T-helper 2 cell treated with Interferon-gamma antibody and Interleukin-4, amounts not matched to agents 100 ng/mL and 5 ng/mL, for 36 hours (primary cell): ENCODE measurements around the gene GIMAP1. TPM values are rescaled to one million over a fixed set of nuclear protein-coding genes. Genes with fewer than 3 reads are reported as not detected.

Experiments
- intact Hi-C: fragments of 100-400 bp; cut with micrococcal nuclease; formaldehyde crosslinking; loops from one replicate; pipeline ENCODE4 v1.15.1; 2023
- total RNA-seq: library from RNA; stranded (reverse); gene quantifications from 2 replicates; pipeline ENCODE4 v1.2.3, GENCODE V29; 2022

Gene GIMAP1
- total RNA-seq, 1 donor from 2014 or later, result 16.5 TPM

DNA sequence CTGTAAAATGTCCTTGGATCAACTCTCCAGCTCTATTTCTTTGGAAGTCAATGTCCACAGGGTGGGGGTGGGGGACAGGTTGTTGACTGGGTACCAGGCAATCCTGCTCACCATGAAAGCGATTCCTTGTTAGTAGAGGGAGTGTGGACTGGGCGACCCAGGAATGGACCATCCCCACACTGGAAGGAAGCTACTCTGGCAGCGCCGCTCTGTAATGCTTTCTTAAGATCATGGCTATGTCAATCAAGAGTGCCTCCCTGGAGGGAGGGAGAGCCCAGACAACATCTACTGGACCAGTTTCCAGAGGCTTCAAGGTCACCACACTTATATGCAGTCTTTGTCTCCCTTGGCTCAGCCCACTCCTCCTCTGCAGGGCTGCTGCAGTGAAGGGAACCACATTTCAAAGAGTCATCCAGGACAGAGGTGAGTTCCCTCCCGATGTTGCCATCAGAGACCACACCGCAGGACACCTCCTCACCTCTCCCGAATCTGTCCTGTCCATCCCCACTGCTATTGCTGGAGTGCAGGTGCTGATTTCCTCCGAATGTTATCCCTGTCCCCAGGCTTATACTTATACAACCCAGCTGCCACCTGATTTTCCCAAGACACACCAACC, 27.7 kb downstream of the GIMAP1 start:
- intact Hi-C loops, result no loop called here

DNA sequence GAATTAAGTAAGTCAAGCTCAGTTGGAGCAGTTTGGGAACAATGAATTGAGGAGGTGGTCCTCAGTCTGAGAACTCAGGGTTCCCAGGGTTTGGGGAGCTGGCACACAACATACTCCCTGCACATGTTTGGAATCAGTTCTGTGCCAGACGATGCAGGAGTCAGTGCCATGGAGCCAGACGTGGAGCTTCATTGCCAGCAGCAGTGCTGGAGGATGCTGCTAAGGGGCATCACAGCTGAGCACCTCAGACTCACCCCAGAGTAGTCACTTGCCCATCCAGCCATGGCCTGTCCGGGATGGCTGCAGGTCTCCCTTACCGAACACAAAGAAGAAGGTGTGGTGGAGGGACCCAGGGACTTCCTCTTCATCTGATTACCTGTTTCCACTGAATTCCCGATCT, 28.7 kb downstream of the GIMAP1 start:
- intact Hi-C loops, result no loop called here

DNA sequence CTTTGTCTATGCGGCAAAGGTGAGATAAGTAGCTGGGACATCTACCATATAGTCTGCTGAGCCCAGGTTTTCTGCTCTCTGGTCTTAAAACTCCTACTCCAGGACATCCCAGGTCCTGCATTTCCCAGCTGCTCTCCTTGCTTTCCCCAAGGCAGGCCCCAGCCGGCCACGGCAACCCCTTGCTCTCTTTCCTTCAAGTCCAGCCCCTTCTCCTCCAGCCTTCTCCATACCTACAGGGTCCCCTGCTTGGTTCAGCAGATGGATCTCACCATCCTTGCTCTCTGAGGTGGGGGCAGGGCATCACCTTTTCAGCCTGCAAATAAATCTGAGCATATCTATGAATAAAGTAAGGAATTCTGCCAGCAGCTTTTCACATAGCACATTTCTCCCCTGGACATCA, 29.5 kb downstream of the GIMAP1 start:
- intact Hi-C loops, result no loop called here

DNA sequence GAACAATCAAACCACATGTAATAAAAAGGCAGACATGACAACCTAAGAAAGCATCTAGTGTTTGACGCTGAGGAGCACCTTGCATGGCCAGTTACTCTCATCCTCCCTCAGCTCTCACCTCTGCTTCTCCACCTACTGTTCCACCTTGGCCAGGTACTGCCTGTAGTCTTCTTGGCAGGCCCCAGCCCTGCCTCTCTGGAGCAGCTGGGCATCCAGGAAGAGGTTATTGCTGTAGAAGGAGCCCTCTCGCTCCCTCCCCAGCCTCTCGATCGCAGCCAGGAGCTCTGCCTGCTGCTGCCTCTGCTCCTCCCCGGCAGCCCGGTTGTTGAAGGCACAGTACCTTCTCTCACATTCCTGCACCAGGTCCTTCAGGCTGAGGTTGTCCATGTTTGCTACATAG, 30.5 kb downstream of the GIMAP1 start:
- intact Hi-C loops, result no loop called here

DNA sequence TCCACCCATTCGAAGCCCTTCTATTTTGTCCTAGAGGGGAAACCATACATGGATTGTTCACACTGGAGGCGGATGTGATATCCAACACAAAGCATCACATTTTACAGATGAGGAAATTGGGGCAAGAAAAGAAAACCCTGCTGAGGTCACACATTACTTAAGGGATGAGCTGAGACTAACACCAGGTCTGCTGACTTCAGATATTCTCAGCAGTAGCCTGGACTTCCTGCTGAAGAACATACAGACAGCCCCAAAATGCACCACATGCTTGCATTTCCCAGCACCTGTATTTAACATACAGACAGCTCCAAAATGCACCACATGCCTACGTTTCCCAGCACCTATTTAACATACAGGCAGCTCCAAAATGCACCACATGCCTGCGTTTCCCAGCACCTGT, 32.0 kb downstream of the GIMAP1 start:
- intact Hi-C loops, result no loop called here

DNA sequence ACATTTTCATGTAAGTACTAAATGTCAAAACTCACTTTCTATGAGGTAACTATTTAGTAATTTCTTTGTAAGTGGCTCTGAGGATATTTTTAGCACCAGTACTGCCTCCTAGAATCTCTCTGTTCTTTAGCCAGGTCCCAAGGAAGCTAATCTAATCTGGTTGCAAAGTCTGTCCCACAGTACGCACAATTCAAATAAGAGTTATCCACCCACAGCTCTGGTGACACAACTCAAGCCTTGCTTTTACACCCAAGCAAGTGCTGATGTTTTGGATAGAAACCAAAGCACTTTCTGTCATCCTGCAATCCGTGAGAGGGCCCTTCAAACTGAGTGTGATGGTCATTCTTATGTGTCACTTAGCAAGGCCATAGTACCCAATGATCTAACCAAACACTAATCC, 35.3 kb downstream of the GIMAP1 start:
- intact Hi-C loops, result no loop called here

DNA sequence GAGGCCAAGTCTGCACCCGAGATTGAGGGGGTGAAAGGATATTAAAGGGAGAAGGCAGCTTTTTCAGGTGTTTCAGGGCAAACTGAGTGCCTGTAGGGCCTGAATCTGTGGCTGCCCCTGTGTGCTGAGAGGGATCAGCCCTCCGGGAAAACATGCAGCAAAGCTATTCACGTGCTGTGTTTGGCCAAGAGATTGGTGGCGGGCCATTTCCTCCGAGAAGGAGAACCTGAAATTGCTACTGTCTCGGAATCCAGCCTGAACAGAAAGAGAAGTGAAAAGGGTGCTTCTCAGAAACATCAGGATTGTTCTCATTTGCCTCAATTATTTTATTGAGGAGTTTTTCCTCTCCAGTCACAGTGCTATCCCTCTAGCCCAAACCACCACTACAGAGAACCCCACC, 36.8 kb downstream of the GIMAP1 start:
- intact Hi-C loops, result no loop called here

DNA sequence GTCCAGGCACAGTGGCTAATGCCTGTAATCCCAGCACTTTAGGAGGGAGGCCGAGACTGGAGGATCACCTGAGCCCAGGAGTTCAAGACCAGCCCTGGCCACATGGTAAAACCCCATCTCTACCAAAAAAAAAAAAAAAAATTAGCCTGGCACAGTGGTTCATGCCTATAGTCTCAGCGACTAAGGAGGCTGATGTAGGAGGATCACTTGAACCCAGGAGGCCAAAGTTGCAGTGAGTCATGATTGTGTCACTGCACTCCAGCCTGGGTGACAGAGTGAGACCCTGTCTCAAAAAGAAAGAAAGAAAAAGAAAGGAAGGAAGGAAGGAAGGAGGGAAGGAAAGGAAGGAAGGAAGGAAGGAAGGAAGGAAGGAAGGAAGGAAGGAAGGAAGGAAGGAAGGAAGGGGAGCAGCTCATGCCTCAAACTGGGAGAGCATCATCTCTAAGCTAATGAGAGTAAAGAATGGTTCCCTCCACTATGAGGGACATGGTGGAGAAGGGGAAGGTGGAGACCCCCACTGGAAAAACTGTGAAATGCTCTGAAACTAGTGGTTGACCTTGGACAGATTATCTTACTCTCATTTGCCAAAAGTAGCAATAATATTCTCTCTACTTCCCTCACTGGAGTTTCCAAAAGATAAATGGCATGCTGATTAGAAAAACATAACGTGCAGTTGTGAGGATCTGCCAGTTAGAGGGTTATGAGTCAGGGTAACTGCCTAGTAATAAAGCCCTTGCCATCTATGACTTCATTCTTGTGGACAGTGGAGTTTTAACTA, 37.6 kb downstream of the GIMAP1 start:
- intact Hi-C loops, result loop anchor here (2.0 kb wide), 2 partner anchors 67 to 85 kb away; no protein-coding TSS in a partner anchor

DNA sequence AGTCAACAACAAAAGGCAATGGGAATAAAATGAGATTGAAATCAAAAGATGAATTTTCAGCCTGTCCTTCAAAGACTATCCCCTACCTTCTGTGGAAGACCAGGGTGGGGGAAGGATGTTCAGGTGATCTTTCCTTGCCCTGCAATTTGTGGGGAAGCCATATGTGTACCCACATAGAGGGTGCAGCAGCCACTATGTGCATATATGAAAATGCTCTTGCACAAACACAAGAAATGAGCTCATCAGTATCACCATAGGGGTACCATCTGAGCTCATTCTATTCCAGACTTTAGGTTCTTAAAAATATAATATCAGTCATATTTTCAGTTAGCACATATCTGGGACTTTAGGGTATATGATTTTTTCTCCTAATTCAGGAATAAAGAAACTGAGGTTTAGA, 38.5 kb downstream of the GIMAP1 start:
- intact Hi-C loops, result loop anchor here (1.0 to 5.0 kb wide), 7 partner anchors 16 to 307 kb away; partner anchors contain the start of gene GIMAP1

DNA sequence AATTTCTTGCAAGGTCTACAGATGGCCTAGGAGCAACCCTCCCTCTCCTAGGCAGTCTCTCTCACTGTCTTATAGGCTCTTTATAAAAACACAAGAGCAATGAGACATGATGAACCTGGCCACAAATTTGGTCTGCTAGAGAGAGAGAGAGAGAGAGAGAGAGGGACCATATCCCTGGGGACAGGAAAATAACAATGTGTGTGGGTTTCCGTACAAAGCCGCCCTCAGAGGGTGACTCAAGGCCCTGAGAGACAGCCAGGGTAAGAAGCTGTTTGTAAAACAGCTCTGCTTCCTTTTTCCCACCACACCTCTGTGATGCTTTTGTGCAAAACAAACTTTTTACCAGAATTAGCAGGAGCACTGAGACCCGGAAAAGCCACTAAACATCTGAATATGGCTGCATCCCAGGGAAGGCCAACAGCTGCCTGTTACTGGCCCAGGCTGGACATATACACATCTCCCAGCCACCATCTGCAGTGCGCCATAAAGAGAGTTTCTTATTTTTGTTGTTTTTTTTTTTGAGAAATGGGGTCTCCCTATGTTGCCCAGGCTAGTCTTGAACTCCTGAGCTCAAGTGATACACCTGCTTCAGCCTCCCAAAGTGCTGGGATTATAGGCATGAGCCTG, 39.2 kb downstream of the GIMAP1 start:
- intact Hi-C loops, result loop anchor here (1.0 to 5.0 kb wide), 9 partner anchors 16 to 399 kb away; partner anchors contain the start of genes GIMAP1 and GIMAP6

DNA sequence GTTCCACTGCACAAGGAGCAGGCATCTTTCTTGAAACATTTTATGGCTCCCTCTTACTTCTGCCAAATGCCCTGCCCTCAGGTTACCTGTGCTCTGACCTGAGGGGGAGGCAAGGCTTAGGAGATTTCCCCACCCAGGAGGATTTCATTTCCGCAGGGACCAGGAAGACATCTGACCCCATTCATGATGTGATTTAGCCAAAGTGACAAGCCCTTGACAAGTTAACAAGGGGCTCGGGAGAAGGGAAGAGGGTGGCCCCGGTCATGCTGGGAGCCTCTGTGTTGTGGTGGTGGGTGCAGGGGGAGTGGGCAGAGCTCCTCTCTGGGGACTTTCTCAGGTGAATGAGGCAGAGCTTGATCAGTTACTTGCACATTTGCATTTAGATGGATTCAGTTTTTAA, 39.8 kb downstream of the GIMAP1 start:
- intact Hi-C loops, result loop anchor here (1.0 to 5.0 kb wide), 3 partner anchors 39 to 399 kb away; partner anchors contain the start of genes GIMAP1 and GIMAP6

DNA sequence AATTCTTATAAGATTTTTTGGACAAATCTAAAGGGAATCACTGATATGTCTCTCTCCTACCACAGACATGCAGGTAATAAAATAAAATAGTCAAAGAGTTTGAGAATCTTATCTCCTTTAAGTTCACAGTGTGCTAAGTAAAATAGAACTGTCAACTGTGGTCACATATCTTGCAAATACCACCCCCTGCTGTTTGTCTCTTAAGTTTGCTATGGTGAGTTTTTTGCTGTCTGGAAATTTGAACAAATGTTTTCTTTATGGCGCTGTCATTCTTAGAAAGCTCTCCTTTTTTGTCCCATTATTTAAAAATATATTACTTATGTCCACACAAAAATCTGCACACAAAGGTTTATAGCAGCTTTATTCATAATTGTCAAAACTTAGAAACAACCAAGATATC, 40.4 kb downstream of the GIMAP1 start:
- intact Hi-C loops, result loop anchor here (1.0 to 5.0 kb wide), 3 partner anchors 40 to 400 kb away; partner anchors contain the start of genes GIMAP1 and GIMAP6

DNA sequence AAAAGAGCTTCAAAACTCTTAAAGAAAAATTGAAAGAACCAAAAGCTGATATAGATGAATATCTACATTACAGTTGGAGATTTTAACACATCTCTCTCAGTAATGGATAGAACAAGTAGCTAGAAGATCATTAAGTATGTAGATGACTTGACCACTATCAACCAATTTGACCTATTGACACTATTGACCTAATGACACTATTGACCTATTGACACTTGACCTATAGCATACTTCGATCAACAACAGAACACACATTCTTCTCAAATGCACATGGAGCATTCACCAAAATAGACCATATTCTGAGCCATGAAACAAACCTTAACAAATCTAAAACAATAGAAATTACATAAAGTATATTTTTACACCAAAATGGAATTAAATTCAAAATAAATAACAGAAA, 43.1 kb downstream of the GIMAP1 start:
- intact Hi-C loops, result loop anchor here (5.0 kb wide), 1 partner anchor 42 kb away; the partner anchor contains the start of gene GIMAP1

DNA sequence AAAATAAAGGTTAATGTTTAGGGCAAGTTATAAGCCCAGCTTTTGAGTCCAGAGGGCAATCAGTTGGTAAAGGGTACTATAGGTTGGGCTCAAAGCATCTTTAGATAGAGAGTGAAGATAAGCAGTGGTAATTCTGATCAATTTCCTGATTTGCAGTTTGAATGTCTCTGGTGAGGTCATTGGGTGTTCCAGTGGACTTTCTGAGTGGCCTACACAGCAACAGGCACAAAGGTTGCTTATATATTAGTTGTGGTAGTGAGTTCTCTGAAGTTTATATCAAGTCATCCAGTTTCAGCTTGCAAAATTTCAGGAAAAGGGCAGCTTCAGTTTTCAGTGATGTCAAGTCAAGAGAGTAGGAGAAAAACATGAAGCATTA, 49.9 kb downstream of the GIMAP1 start:
- intact Hi-C loops, result no loop called here

DNA sequence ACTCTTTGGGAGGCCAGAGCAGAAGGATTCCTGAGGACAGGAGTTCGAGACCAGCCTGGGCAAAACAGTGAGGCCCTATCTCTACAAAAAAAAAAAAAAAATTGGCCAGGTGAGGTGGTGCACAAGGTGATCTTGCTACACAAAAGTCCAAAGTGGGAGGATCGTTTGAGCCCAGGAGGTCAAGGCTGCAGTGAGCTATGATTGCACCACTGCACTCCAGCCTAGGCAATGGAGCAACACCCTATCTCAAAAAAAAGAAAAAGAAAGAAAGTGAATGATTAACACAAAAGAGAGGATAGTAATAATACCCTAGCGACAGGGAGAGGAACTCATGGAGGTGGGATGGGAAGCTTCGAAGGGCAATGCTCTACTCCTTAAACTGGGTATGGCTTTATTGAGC, 53.4 kb downstream of the GIMAP1 start:
- intact Hi-C loops, result loop anchor here (10.0 kb wide), 1 partner anchor 215 kb away; no protein-coding TSS in a partner anchor

Other genes with a start within 250 kb of the GIMAP1 start
- gene GIMAP7, start 201.7 kb upstream of the GIMAP1 start, total RNA-seq, result 188 and 191 TPM in 2 replicates
- gene GIMAP4, start 149.2 kb upstream of the GIMAP1 start, total RNA-seq, result 198 TPM in 2 replicates
- 115 and 119 TPM in 2 replicates for gene GIMAP6, start 84.2 kb upstream of the GIMAP1 start, total RNA-seq
- 75.9 and 79.2 TPM in 2 replicates for gene GIMAP2, start 30.9 kb upstream of the GIMAP1 start, total RNA-seq
- 77.7 and 90.8 TPM in 2 replicates for gene GIMAP5, start 20.8 kb downstream of the GIMAP1 start, total RNA-seq
- gene TMEM176B, start 83.8 kb downstream of the GIMAP1 start, total RNA-seq, result not detected in 2 replicates
- gene TMEM176A, start 84.2 kb downstream of the GIMAP1 start, total RNA-seq, result not detected in 2 replicates
- gene AOC1, start 135.9 kb downstream of the GIMAP1 start, total RNA-seq, result not detected in 2 replicates